ENCODE data around the gene EXOC6.

Gene EXOC6

DNA sequence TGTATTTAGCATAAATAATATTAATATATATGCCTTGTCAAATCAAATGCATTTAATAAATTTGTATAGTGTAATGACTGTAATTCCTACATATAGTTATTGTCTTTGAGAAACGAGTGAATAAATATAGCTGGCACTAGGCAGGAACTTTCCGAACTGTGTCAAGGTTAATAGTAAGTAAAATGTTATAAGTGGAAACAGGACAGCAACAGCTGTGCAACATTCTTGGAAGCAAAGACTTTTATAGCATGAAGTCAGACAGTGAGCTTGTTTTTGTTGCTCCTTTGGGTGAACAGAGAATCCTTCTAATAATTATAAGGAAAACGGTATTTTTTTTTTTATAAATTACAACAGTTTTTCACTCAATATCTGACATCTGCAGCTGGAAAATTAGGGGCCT is 14.0 kb upstream of the EXOC6 start:
- no peak for DNase-seq (ENCODE audit: extremely low read depth, low read depth)
- peak overlapping the region; percentile 20 for H3K4me3 ChIP-seq (replicated peaks; ENCODE audit: low read depth, low read length)
- no peak for TF ChIP-seq CTCF (IDR thresholded peaks at IDR 0.05; ENCODE audit: low read depth, low read length, missing control alignments)

GRCh38 chr10:92834986-92835385 is 13.3 kb upstream of the EXOC6 start:
- peak overlapping the region; percentile 20; the same call in 1 of the 2 replicates for H3K4me3 ChIP-seq (replicated peaks; ENCODE audit: low read depth, low read length)
- no peak for DNase-seq (ENCODE audit: extremely low read depth, low read depth)
- no peak for TF ChIP-seq CTCF (IDR thresholded peaks at IDR 0.05; ENCODE audit: low read depth, low read length, missing control alignments)

GRCh38 chr10:92837456-92837855 is 10.9 kb upstream of the EXOC6 start:
- no peak overlapping the region for H3K4me3 ChIP-seq (replicated peaks; ENCODE audit: low read depth, low read length)
- TF ChIP-seq CTCF (IDR thresholded peaks at IDR 0.05; ENCODE audit: low read depth, low read length, missing control alignments): no peak
- DNase-seq (ENCODE audit: extremely low read depth, low read depth): no peak

GRCh38 chr10:92839191-92840085 is 8.9 kb upstream of the EXOC6 start:
- peak; percentile 54 for TF ChIP-seq CTCF (IDR thresholded peaks at IDR 0.05; ENCODE audit: low read depth, low read length, missing control alignments)
- DNase-seq (ENCODE audit: extremely low read depth, low read depth): peak; percentile 84
- no peak overlapping the region for H3K4me3 ChIP-seq (replicated peaks; ENCODE audit: low read depth, low read length)

DNA sequence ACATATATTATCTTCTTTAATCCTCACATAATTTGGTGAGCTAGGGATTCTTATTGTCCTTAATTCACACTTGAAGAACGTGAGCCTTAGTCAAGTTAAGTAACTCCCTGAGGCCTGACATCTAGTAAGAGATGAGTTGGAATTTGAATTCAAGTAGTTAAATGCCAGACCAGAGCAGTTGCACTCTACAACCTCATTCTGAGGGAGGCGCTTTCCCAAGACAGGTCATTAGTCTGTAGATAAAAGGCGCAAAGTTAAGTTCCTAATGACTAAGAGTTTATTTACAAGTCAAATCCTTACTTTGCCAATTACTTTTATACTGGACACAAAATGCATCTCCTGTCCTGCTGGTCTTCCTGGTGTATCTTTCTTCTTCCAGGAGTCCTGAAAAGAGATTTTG is 3.6 kb upstream of the EXOC6 start:
- DNase-seq (ENCODE audit: extremely low read depth, low read depth): no peak
- H3K4me3 ChIP-seq (replicated peaks; ENCODE audit: low read depth, low read length): no peak overlapping the region
- no peak for TF ChIP-seq CTCF (IDR thresholded peaks at IDR 0.05; ENCODE audit: low read depth, low read length, missing control alignments)

GRCh38 chr10:92845921-92846320 is 2.4 kb upstream of the EXOC6 start:
- no peak for DNase-seq (ENCODE audit: extremely low read depth, low read depth)
- no peak for TF ChIP-seq CTCF (IDR thresholded peaks at IDR 0.05; ENCODE audit: low read depth, low read length, missing control alignments)
- no peak overlapping the region for H3K4me3 ChIP-seq (replicated peaks; ENCODE audit: low read depth, low read length)
